ENCODE data around the gene PRM3.

PRM3 gene

DNA sequence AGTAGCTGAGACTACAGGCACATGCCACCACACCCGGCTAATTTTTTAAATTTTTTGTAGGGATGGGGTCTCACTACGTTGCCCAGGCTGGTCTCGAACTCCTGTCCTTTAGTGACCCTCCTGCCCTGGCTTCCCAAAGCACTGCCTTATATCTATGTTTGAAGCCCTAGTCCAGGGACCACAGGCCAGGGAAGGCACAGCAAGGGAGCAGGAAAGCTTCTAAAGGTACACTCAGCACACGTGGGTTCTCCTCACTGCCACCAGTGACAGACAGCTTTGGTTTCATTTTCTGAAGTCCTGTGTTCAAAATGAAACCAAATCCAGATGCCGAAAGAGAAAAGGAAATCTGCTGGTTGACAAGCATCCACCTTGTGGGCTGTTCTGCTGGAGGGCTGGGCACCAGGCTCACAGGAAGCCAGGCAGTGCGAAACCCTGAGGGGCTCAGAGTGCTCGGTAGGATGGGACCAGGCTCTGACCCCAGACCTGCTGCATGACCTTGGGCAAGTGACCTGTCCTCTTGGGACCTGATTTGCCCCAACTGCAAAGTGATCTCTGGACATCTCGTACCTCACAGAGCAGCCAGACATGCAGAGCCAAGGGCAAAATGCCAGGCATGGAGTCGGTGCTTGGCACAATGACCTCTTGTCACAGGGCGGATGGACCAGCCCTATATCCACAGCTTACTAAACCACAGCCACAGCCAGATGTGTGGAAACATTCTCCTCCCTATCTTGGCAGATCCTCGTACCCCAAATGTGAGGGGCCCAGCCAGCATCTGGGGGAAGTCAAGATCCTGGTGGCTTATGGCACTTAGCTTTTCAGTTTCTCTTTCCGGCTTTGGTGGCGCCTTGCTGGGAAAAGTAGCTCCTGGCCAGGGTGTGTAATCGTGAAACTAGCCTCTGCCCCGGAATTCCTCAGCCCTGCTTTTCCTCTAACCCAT lies 14.6 kb downstream of the PRM3 start:
- FAIRE-seq = no peak

- FAIRE-seq = no peak
Measured at GRCh38 chr16:11257131-11257938, 16.1 kb downstream of the PRM3 start.

GRCh38 chr16:11256661-11257130 lies 16.7 kb downstream of the PRM3 start:
- FAIRE-seq = no peak

DNA sequence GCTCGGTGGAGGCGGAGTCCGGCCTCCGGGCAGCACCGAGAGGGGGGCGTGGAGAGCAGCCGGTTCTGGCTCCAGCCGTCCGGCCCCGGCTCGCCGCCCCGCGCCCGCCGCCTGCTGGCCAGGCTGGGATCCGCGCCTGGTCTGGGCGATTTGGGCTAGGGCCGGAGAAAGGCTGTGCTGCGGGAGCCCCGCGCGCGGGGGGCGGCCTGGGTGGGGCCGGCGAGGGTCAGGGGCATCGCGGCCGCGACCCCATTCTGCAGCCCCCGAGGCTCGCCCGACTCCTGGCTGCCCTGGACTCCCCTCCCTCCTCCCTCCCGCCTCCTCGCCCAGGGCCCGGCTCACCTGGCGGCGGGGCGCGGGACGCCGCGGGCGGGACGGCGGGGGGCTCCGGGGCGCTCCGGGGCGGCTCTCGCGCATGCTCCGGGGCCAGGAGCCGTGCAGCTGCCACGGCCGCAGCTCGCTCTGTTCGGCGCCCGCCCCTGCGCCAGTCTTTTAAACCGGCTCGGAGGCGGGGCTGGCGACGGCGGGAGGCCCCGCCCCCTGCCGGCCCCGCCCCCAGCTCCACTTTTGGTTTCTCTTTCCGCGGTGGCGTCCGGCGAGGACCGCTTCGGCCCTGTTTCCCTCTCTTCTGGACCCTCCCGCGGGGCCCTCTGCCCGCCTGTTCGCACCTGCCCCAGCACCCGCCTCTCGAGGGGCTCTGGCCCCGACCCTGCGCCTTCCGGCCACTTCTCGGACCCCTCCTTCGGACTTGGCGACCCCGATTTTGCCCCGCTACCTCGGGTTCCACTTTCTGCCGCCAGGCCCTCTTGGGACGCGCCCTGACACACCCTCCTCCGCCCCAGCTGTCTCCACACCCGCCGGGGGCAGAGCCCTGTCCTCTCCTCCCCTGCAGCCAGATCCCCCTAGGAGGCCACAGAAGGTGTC lies 17.4 kb downstream of the PRM3 start, which contains the start of gene SOCS1:
Gene SOCS1 (minus strand): TSS at position 468 of the 924 bp plus-strand sequence. CDS start 726 bp downstream, outside the sequence.
- FAIRE-seq = no peak

DNA sequence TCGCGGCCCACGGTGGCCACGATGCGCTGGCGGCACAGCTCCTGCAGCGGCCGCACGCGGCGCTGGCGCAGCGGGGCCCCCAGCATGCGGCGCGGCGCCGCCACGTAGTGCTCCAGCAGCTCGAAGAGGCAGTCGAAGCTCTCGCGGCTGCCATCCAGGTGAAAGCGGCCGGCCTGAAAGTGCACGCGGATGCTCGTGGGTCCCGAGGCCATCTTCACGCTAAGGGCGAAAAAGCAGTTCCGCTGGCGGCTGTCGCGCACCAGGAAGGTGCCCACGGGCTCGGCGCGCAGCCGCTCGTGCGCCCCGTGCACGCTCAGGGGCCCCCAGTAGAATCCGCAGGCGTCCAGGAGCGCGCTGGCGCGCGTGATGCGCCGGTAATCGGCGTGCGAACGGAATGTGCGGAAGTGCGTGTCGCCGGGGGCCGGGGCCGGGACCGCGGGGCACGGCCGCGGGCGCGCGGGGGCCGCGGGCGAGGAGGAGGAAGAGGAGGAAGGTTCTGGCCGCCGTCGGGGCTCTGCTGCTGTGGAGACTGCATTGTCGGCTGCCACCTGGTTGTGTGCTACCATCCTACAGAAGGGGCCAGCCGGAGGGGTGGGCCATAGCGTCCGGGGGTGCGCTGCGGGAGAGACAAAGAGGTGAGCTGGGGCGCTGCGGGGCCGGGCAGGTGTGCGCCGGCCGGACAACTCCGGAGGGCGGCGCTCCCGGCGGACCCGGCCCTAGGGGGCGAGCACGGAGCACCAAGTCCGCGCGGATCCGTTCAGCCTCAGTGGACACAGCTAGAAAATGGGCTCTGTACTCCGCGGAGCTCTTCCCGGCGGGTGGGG lies 18.3 kb downstream of the PRM3 start:
- no peak for FAIRE-seq

DNA sequence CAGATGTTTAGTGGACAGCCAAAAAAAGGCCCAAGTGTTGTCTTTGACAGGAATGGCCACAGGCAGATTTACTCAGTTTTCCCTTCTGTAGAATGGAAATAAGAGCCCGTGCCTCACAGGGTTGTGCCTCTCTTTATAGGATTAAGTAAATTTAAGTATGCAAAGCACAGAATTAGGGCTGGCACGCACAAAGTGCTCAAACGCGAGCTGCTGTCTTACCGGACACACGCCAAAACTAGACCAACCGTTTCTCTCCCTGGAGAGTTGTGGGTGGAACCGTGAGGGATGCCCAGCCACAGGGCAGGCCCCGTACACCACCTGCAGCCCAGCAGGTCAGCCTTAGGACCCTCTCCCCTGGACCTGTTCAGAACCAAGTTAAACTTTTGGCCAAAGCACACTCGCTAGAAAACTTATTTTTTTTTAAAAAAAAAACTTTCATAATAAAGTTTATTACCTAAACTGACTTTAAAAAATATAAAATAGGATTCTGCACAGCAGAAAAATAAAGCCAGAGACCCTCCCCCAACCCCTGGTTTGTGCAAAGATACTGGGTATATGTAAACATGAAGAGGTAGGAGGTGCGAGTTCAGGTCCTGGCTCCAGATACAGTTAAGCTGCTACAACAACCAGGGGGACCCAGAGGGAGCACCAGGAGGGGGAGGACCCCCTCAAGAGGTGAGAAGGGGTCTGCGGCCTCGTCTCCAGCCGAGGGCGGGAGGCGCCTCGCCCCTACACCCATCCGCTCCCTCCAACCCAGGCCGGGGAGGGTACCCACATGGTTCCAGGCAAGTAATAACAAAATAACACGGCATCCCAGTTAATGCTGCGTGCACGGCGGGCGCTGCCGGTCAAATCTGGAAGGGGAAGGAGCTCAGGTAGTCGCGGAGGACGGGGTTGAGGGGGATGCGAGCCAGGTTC lies 19.2 kb downstream of the PRM3 start:
- no peak for FAIRE-seq

GRCh38 chr16:11253009-11253994 lies 20.1 kb downstream of the PRM3 start:
- FAIRE-seq = no peak

GRCh38 chr16:11252482-11252931 lies 20.9 kb downstream of the PRM3 start:
- no peak for FAIRE-seq

- no peak for FAIRE-seq
Measured at GRCh38 chr16:11251525-11252481, 21.6 kb downstream of the PRM3 start.

DNA sequence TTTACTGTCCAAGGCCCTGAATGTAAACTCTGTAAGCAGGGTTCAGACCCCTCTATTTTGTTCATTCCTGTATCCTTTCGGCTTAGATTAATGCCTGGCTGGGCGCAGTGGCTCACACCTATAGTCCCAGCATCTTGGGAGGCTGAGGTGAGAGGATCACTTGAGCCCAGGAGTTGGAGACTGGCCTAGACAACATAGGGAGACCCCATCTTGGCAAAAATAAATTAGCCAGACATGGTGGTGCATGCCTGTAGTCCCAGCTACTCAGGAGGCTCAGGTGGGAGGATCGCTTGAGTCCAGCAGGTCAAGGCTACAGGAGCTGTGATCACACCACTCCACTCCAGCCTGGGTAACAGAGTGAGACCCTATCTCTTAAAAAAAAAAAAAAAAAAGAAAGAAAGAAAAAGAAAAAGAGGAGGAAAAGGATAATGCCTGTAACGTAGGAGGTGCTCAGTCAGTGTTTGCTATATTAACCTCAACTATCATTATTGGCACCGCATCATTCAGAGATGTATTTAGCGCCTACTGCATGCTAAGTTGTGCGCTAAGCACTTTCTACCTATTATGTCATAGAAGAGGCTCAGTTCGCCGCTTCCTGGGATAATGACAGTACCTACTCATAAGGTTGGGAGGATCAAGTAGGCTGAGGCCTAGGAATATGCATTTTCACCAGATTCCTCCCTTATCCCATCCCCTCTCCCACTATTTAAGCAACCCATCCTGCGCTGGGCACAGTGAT lies 22.5 kb downstream of the PRM3 start:
- no peak for FAIRE-seq

DNA sequence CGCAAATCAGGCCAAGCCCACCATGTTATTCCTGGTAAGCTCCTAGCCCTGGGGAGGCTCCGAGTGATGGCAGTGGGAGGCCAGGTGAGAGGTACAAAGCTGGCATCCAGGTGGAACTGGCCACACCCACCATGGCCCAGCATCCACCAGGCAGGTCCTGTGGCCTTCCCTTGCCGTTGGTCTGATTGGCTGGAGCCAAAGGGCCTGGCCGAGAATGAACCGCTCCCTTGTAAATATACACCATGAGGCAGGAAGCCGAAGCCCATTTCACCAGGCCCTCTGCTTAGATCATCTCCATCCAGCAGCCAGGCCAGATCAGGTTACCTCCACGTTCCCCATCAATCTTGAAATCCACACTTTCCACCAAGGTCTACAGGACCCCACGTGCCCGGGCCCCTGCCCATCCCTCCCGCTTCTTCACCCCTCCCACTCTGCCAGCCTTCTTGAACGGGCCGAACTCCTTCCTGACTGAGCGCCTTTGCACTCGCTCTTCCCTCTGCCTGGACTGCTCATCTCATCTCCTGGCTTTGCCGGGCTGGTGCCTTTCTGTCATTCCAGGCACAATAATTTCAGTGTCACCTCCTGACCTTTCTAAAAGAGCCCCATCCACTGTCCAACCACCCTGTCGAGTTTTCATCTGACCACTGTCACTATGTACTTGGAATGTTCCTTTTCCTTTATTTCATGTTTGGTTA lies 23.2 kb downstream of the PRM3 start:
- no peak for FAIRE-seq

- no peak for FAIRE-seq
Measured at GRCh38 chr16:11249233-11250061, 24.0 kb downstream of the PRM3 start.

- FAIRE-seq = no peak
Measured at GRCh38 chr16:11248133-11248532, 25.3 kb downstream of the PRM3 start.

- no peak for FAIRE-seq
Measured at GRCh38 chr16:11245988-11246387, 27.4 kb downstream of the PRM3 start.

DNA sequence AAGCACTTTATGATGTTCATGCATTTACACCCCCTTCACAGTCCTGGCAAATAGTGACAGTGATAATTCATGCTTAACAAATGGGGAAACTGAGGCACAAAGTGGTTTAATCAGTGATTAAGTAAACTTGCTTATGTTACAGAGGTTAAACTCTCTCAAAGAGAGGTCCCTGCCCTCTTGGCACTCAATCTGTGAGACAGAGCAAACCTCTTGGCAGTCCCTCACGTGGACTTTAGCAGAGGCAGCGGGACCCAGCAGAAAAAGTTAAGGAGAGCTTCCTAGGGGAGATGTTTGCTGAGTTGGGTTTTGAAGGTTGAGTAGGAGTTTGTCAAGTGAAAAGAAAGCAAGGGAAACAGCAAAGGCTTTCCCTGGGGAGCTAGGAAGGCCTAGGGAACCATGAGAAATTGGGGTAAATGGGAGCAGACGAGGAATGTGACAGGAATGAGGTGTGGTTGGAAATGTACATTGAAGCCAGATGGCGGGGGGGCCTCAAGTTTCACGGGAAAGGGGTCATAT lies 28.1 kb downstream of the PRM3 start:
- no peak for FAIRE-seq
